HCT116 (cell line): ENCODE measurements around the gene KLHL17. TPM values are rescaled to one million over a fixed set of nuclear protein-coding genes. Genes with fewer than 3 reads are reported as not detected.
"Not testable (repeated sequence)": the region's sequence is repeated elsewhere in the genome, so short reads cannot be mapped to it uniquely, and the experiment has no call there.

ENCODE experiments used
- ATAC-seq: fragments of 200-7000 bp; cut with Tn5 transposase; 2 replicates; pipeline ENCODE4 v1.9.1; 2020; ENCODE audit warnings: mild to moderate bottlenecking, moderate library complexity
- BruUV-seq: library from RNA; stranded (reverse); fragments of 400-500 nt; replicated peaks from 2 replicates; lab custom pipeline; 2021; lab: Mats Ljungman, UMichigan
- CTCF ChIA-PET: fragments of 300-600 bp; sonication (Branson Sonifier 250); formaldehyde crosslinking; loops from one replicate; lab custom pipeline; 2021; ENCODE audit warnings: antibody characterized with exemption; lab: Charles Lee
- POLR2A ChIA-PET: fragments of 300-600, 350-600 bp; sonication (Branson Sonifier 250); formaldehyde crosslinking; loops from one replicate; lab custom pipeline; 2021; ENCODE audit warnings: antibody characterized with exemption; lab: Charles Lee
- RAD21 ChIA-PET, 2 experiments: fragments of 300-600 bp; sonication (Branson Sonifier 250); formaldehyde crosslinking; loops; one replicate each; lab custom pipeline; 2023; ENCODE audit warnings: low total read pairs in 2 of 2; ENCODE audit not compliant: uncharacterized antibody in 2 of 2, unreplicated experiment in 2 of 2, low non-redundant PET in 1 of 2; lab: Charles Lee
- DNase-seq: peaks from one replicate; pipeline ENCODE4 v3.0.0-alpha.2; 2010; ENCODE audit warnings: low read depth, low spot score
- H2AFZ ChIP-seq: fragments of 200-600 bp; shearing (Covaris generic), sonication (generic); 2 replicates; pipeline ENCODE4 v1.6.1; 2017; ENCODE audit warnings: low read depth, mixed run types, mixed read lengths, antibody characterized with exemption, low read length; ENCODE audit not compliant: poor library complexity, severe bottlenecking
- H3K27ac ChIP-seq: 2 replicates; pipeline ENCODE4 v1.5.1; 2012; ENCODE audit warnings: low read depth, low read length
- H3K27me3 ChIP-seq: fragments of 200-600 bp; sonication (generic); 2 replicates; pipeline ENCODE4 v1.6.1; 2016; ENCODE audit warnings: mixed run types, low read length, mixed read lengths; ENCODE audit not compliant: insufficient read depth
- H3K36me3 ChIP-seq, 2 experiments: fragments of 200-500 bp in 1 of 2; fragments of 200-600 bp in 1 of 2; sonication (Bioruptor generic) in 1 of 2; sonication (generic) in 1 of 2; 2 replicates each; pipeline versions ENCODE4 v1.5.1 to v1.6.1; 2014 to 2016; ENCODE audit warnings: low read length in 2 of 2, inconsistent platforms in 1 of 2, mixed read lengths in 1 of 2, mixed run types in 1 of 2; ENCODE audit not compliant: insufficient read depth in 2 of 2, control insufficient read depth in 1 of 2
- H3K4me1 ChIP-seq, 2 experiments: fragments of 200-600 bp in 1 of 2; sonication (generic) in 1 of 2; 2 replicates each; pipeline versions ENCODE4 v1.5.1 to v1.6.1; 2012 to 2017; ENCODE audit warnings: low read length in 2 of 2, inconsistent platforms in 1 of 2, mild to moderate bottlenecking in 1 of 2, mixed read lengths in 1 of 2, mixed run types in 1 of 2, moderate library complexity in 1 of 2; ENCODE audit not compliant: insufficient read depth in 2 of 2, control insufficient read depth in 1 of 2
- H3K4me2 ChIP-seq: fragments of 200-600 bp; sonication (generic); 2 replicates; pipeline ENCODE4 v1.6.1; 2017; ENCODE audit warnings: mixed run types, low read length, mixed read lengths
- H3K4me3 ChIP-seq, 2 experiments: fragments of 200-600 bp in 1 of 2; sonication (generic) in 1 of 2; replicated peaks in 1 of 2; 2 replicates each; pipeline ENCODE4 v1.5.1; 2011 to 2016; ENCODE audit warnings: low read length in 2 of 2, control low read depth in 1 of 2, low read depth in 1 of 2, mild to moderate bottlenecking in 1 of 2, mixed read lengths in 1 of 2, mixed run types in 1 of 2
- H3K79me2 ChIP-seq: fragments of 200-600 bp; sonication (generic); 2 replicates; pipeline ENCODE4 v1.6.1; 2017; ENCODE audit warnings: mild to moderate bottlenecking, mixed run types, low read length, moderate library complexity, mixed read lengths; ENCODE audit not compliant: insufficient read depth
- H3K9ac ChIP-seq: fragments of 200-600 bp; sonication (generic); 2 replicates; pipeline ENCODE4 v1.6.1; 2016; ENCODE audit warnings: low read length, mixed read lengths
- H3K9me2 ChIP-seq: fragments of 200-600 bp; sonication (generic), shearing (Covaris generic); 2 replicates; pipeline ENCODE4 v1.6.1; 2017; ENCODE audit warnings: mixed run types, mild to moderate bottlenecking, moderate library complexity; ENCODE audit not compliant: insufficient read depth
- H3K9me3 ChIP-seq, 2 experiments: fragments of 200-500 bp in 1 of 2; fragments of 200-600 bp in 1 of 2; sonication (Bioruptor generic) in 1 of 2; sonication (generic) in 1 of 2; 2 replicates each; pipeline ENCODE4 v1.6.1; 2014 to 2017; ENCODE audit warnings: low read length in 2 of 2, mixed read lengths in 2 of 2, inconsistent platforms in 1 of 2, low read depth in 1 of 2, mild to moderate bottlenecking in 1 of 2, mixed run types in 1 of 2, moderate library complexity in 1 of 2; ENCODE audit not compliant: control insufficient read depth in 1 of 2, insufficient read depth in 1 of 2
- H4K20me1 ChIP-seq: fragments of 200-600 bp; sonication (generic), shearing (Covaris generic); 2 replicates; pipeline ENCODE4 v1.6.1; 2017; ENCODE audit warnings: mixed run types, mild to moderate bottlenecking, moderate library complexity; ENCODE audit not compliant: insufficient read depth
- CBX3 ChIP-seq: IDR thresholded peaks from 2 replicates; pipeline ENCODE4 v1.6.1; 2012; ENCODE audit warnings: low read depth
- EGR1 ChIP-seq: IDR thresholded peaks from 2 replicates; pipeline ENCODE4 v1.6.1; 2012; ENCODE audit warnings: low read depth
- ELF1 ChIP-seq: IDR thresholded peaks from 2 replicates; pipeline ENCODE4 v1.6.1; 2012; ENCODE audit warnings: low read depth, borderline replicate concordance
- POLR2A ChIP-seq: IDR thresholded peaks from 2 replicates; pipeline ENCODE4 v1.7.0; 2011; ENCODE audit warnings: borderline replicate concordance; ENCODE audit not compliant: insufficient read depth, insufficient read length; ENCODE audit errors: extremely low read depth
- POLR2AphosphoS5 ChIP-seq: IDR thresholded peaks from 2 replicates; pipeline ENCODE4 v1.6.1; 2011; ENCODE audit warnings: mild to moderate bottlenecking, low read depth, low read length, moderate library complexity
- TCF7L2 ChIP-seq: IDR thresholded peaks from 2 replicates; pipeline ENCODE4 v1.7.0; 2011; ENCODE audit warnings: borderline replicate concordance, inconsistent platforms; ENCODE audit not compliant: insufficient read depth, insufficient read length; ENCODE audit errors: extremely low read depth
- ZBTB33 ChIP-seq: IDR thresholded peaks from 2 replicates; pipeline ENCODE4 v1.6.1; 2011; ENCODE audit warnings: mild to moderate bottlenecking, low read length, moderate library complexity; ENCODE audit not compliant: insufficient replicate concordance; ENCODE audit errors: extremely low read depth
- ZFX ChIP-seq: fragments of 450-650 bp; IDR thresholded peaks from 2 replicates; pipeline ENCODE4 v1.6.1; 2017
- intact Hi-C: fragments of 100-400 bp; cut with micrococcal nuclease; formaldehyde crosslinking; loops from 2 replicates; pipeline ENCODE4 v1.10.0; 2022
- total RNA-seq: library from RNA; stranded (reverse); gene quantifications from one replicate; pipeline ENCODE4 v1.2.1, GENCODE V29; 2021; ENCODE audit not compliant: unreplicated experiment

The KLHL17 gene
- total RNA-seq, 1 experiment from 2014 or later, result 100.0 TPM

- no TSS peak for BruUV-seq
- intact Hi-C loops, result no loop called here
- ATAC-seq, result no peak
- H3K4me2 ChIP-seq, result no peak overlapping the region
- no peaks in the 10 kb centered on the region for H3K27me3 ChIP-seq
- H3K27ac ChIP-seq, result no peak overlapping the region
- no peaks in the 10 kb centered on the region; a peak in 1 of 4 replicates for H3K9me3 ChIP-seq
- peaks cover 7% of the 10 kb centered on the region; the same call in 1 of the 2 replicates for H4K20me1 ChIP-seq
- no peak for TF ChIP-seq EGR1
- TF ChIP-seq POLR2AphosphoS5, result no peak
- TF ChIP-seq ZBTB33, result no peak
- no peak for TF ChIP-seq TCF7L2
- TF ChIP-seq ZFX, result no peak
- no peak for TF ChIP-seq CBX3
- TF ChIP-seq POLR2A, result no peak
- TF ChIP-seq ELF1, result no peak
- DNase-seq, result no peak
- no peaks in the 10 kb centered on the region for H3K9me2 ChIP-seq
- ChIA-PET CTCF (interaction anchor here (1.6 kb wide), 1 partner anchor 9 kb away, joined by 4 read pairs; no protein-coding TSS in a partner anchor), POLR2A (no interaction called here), RAD21 (no interaction called here)
- H3K4me3 ChIP-seq, result no peak overlapping the region
- H2AFZ ChIP-seq, result no peak overlapping the region
- H3K9ac ChIP-seq, result no peak overlapping the region
- no peaks in the 10 kb centered on the region for H3K36me3 ChIP-seq
- peaks cover 13% of the 10 kb centered on the region; the same call in 1 of the 2 replicates for H3K79me2 ChIP-seq
- H3K4me1 ChIP-seq, result peaks cover 3 to 20% of the 10 kb centered on the region in 2 experiments; a peak in 3 of 4 replicates
Observed at GRCh38 chr1:993379-993995, 33.1 kb downstream of the KLHL17 start.

- CTCF ChIA-PET, result interaction anchor here (0.7 to 1.6 kb wide), 2 partner anchors 10 to 14 kb away, joined by 3 to 4 read pairs; no protein-coding TSS in a partner anchor
- RAD21 ChIA-PET, result not testable (repeated sequence)
Observed at GRCh38 chr1:994546-994945, 34.2 kb downstream of the KLHL17 start.

More at GRCh38 chr1:994546-994945, 34.2 kb downstream of the KLHL17 start:
- ATAC-seq, H3K36me3 ChIP-seq, BruUV-seq, H3K9ac ChIP-seq, DNase-seq, H3K4me2 ChIP-seq, H3K4me3 ChIP-seq, H3K27me3 ChIP-seq, H3K9me3 ChIP-seq, H2AFZ ChIP-seq, H4K20me1 ChIP-seq, intact Hi-C loops, H3K9me2 ChIP-seq, H3K27ac ChIP-seq: not testable (repeated sequence)
- peaks cover 22% of the 10 kb centered on the region for H3K79me2 ChIP-seq
- POLR2A ChIA-PET, result interaction anchor here (1.3 kb wide), 1 partner anchor 19 kb away, joined by 3 read pairs; the partner anchor contains the start of gene ISG15
- peaks cover 3 to 22% of the 10 kb centered on the region in 2 experiments; a peak in 3 of 4 replicates for H3K4me1 ChIP-seq
